ENCODE measurements around the gene PTPRJ.

PTPRJ gene

DNA sequence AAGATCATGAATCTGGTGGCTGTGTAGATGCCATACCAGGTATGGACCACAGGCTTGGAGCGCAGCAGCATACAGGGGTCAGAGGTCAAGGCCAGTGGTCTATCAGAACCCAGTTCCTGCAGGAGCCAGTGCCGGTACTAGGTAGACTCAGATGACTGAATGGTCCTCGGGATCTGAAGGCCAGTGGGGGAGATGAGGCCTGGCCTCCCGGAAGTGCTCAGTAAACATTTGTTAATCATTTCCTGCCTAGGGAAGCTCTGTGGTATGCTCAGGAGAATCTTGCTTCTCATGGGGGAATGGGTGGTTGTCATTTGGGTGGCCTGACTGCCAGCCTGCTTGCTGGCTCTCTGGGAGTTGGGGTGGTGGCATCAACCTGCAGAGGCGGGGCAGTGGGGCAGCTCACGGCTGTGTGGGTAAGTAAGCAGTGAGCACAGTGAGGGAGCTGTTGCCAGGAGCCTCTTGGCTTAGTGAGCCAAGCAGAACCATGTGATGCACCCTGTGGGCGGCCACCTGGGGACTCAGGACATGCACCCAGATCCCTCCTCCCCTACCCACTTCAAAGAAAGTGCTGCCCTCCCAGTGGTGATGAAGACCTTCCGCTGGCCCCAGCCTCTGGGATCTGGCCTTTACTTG lies 33.0 kb downstream of the PTPRJ start:
- no peak for TF ChIP-seq EZH2phosphoT487 (IDR thresholded peaks at IDR 0.05; ENCODE audit: borderline replicate concordance)
- TF ChIP-seq, protein P1, sequence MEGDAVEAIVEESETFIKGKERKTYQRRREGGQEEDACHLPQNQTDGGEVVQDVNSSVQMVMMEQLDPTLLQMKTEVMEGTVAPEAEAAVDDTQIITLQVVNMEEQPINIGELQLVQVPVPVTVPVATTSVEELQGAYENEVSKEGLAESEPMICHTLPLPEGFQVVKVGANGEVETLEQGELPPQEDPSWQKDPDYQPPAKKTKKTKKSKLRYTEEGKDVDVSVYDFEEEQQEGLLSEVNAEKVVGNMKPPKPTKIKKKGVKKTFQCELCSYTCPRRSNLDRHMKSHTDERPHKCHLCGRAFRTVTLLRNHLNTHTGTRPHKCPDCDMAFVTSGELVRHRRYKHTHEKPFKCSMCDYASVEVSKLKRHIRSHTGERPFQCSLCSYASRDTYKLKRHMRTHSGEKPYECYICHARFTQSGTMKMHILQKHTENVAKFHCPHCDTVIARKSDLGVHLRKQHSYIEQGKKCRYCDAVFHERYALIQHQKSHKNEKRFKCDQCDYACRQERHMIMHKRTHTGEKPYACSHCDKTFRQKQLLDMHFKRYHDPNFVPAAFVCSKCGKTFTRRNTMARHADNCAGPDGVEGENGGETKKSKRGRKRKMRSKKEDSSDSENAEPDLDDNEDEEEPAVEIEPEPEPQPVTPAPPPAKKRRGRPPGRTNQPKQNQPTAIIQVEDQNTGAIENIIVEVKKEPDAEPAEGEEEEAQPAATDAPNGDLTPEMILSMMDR (conservative IDR thresholded peaks at IDR 0.05; ENCODE audit: low read length): no peak
- H3K79me2 ChIP-seq (ENCODE audit: insufficient read depth, low read length): no peaks in the 10 kb centered on the region
- peak overlapping the region; percentile 46 for H3K4me3 ChIP-seq (ENCODE audit: low read length, poor library complexity, severe bottlenecking)
- no peaks in the 10 kb centered on the region for H4K20me1 ChIP-seq (ENCODE audit: insufficient read depth, low read length, poor library complexity, severe bottlenecking)
- no peaks in the 10 kb centered on the region for H3K36me3 ChIP-seq (ENCODE audit: insufficient read depth, low read length)
- H3F3A ChIP-seq (ENCODE audit: low read depth): 0 out of 2 replicates have a peak, but pooled peaks cover 3% of the 10 kb centered on the region
- H3K9me2 ChIP-seq (replicated peaks; ENCODE audit: low read depth, low read length): no peaks in the 10 kb centered on the region
- peak overlapping the region; percentile 66 for H3K4me2 ChIP-seq (ENCODE audit: low read depth, low read length, poor library complexity, severe bottlenecking)
- H3K9ac ChIP-seq (ENCODE audit: low read depth, low read length, poor library complexity, severe bottlenecking): peak overlapping the region; percentile 20
- no peaks in the 10 kb centered on the region for H3K27me3 ChIP-seq (ENCODE audit: insufficient read depth, low read length, poor library complexity, severe bottlenecking)
- H3K4me1 ChIP-seq (ENCODE audit: insufficient read depth, low read length, poor library complexity, severe bottlenecking): peaks cover 42% of the 10 kb centered on the region
- peak overlapping the region; percentile 55; the same call in 1 of the 2 replicates for H2AFZ ChIP-seq (ENCODE audit: low read length)
- H3K9me3 ChIP-seq (ENCODE audit: insufficient read depth, low read depth, low read length): no peaks in the 10 kb centered on the region

GRCh38 chr11:48014917-48015316 lies 34.6 kb downstream of the PTPRJ start:
- Histone ChIP-seq H3K9me2 (replicated peaks; ENCODE audit: low read depth, low read length) (no peaks in the 10 kb centered on the region), H3K79me2 (ENCODE audit: insufficient read depth, low read length) (no peaks in the 10 kb centered on the region), H2AFZ (ENCODE audit: low read length) (no peak overlapping the region), H3K36me3 (ENCODE audit: insufficient read depth, low read length) (no peaks in the 10 kb centered on the region), H3K9me3 (ENCODE audit: insufficient read depth, low read depth, low read length) (no peaks in the 10 kb centered on the region), H4K20me1 (ENCODE audit: insufficient read depth, low read length, poor library complexity, severe bottlenecking) (no peaks in the 10 kb centered on the region), H3K9ac (ENCODE audit: low read depth, low read length, poor library complexity, severe bottlenecking) (no peak overlapping the region), H3F3A (ENCODE audit: low read depth) (0 out of 2 replicates have a peak, but pooled peaks cover 3% of the 10 kb centered on the region), H3K4me2 (ENCODE audit: low read depth, low read length, poor library complexity, severe bottlenecking) (no peak overlapping the region), H3K4me3 (ENCODE audit: low read length, poor library complexity, severe bottlenecking) (no peak overlapping the region), H3K27me3 (ENCODE audit: insufficient read depth, low read length, poor library complexity, severe bottlenecking) (no peaks in the 10 kb centered on the region), H3K4me1 (ENCODE audit: insufficient read depth, low read length, poor library complexity, severe bottlenecking) (peaks cover 52% of the 10 kb centered on the region)
- TF ChIP-seq, protein P1 (conservative IDR thresholded peaks at IDR 0.05; ENCODE audit: low read length): no peak
- no peak for TF ChIP-seq EZH2phosphoT487 (IDR thresholded peaks at IDR 0.05; ENCODE audit: borderline replicate concordance)

DNA sequence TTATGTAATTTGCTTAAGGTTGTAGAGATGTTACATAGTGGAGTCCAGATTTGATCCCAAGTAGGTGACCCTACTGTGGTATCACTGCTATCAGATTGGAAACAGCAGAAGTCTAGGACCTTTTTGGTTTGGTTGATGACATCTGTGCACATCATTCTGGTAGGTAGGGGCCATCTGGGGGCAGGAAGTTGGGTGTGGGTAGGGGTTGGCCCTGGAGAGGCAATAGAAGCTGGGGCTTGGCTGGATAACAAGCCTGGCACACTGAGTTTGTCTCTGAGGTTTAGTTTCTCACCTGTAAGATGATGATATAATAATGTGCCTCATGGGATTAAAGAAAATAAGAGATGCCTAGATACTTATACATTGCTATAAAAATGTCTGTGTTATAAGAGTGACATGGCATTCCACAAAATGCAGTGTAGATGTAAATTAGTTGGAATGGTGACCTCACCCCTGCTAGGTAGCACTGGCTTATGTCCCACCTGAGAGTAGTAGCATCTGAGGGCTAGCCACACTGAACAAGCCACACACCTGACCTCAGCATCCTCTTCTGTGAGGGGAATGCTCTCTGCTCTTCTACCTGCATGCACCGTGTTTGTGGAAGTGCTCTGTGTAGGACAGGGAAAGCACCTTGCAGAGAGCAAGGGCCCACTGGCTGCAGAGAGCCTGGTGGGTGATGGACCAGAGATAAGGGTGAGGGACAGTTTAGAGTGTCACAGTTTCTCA lies 36.9 kb downstream of the PTPRJ start:
- Histone ChIP-seq H3F3A (ENCODE audit: low read depth) (0 out of 2 replicates have a peak, but pooled peaks cover 3% of the 10 kb centered on the region), H3K4me2 (ENCODE audit: low read depth, low read length, poor library complexity, severe bottlenecking) (peak overlapping the region; percentile 14), H3K27me3 (ENCODE audit: insufficient read depth, low read length, poor library complexity, severe bottlenecking) (no peaks in the 10 kb centered on the region), H4K20me1 (ENCODE audit: insufficient read depth, low read length, poor library complexity, severe bottlenecking) (no peaks in the 10 kb centered on the region), H2AFZ (ENCODE audit: low read length) (no peak overlapping the region), H3K9me2 (replicated peaks; ENCODE audit: low read depth, low read length) (no peaks in the 10 kb centered on the region), H3K9me3 (ENCODE audit: insufficient read depth, low read depth, low read length) (no peaks in the 10 kb centered on the region), H3K36me3 (ENCODE audit: insufficient read depth, low read length) (no peaks in the 10 kb centered on the region), H3K79me2 (ENCODE audit: insufficient read depth, low read length) (no peaks in the 10 kb centered on the region), H3K4me1 (ENCODE audit: insufficient read depth, low read length, poor library complexity, severe bottlenecking) (peaks cover 48% of the 10 kb centered on the region), H3K4me3 (ENCODE audit: low read length, poor library complexity, severe bottlenecking) (no peak overlapping the region), H3K9ac (ENCODE audit: low read depth, low read length, poor library complexity, severe bottlenecking) (no peak overlapping the region)
- TF ChIP-seq EZH2phosphoT487 (IDR thresholded peaks at IDR 0.05; ENCODE audit: borderline replicate concordance): no peak
- TF ChIP-seq, protein P1 (conservative IDR thresholded peaks at IDR 0.05; ENCODE audit: low read length): no peak

Data from Loucy (cell line).